22Rv1 (cell line): ENCODE results near the gene HIPK4.

ENCODE experiments used
- H3K27ac ChIP-seq: fragments of 450-650 bp; 2 replicates; pipeline ENCODE4 v1.5.1; 2017
- ZFX ChIP-seq: fragments of 450-650 bp; IDR thresholded peaks from 2 replicates; pipeline ENCODE4 v1.6.1; 2017; ENCODE audit warnings: antibody characterized with exemption, borderline replicate concordance
- TF ChIP-seq, protein P1 (sequence below): fragments of 450-650 bp; IDR thresholded peaks from 2 replicates; pipeline ENCODE4 v1.5.1; 2017; ENCODE audit warnings: mild to moderate bottlenecking

HIPK4 gene

DNA sequence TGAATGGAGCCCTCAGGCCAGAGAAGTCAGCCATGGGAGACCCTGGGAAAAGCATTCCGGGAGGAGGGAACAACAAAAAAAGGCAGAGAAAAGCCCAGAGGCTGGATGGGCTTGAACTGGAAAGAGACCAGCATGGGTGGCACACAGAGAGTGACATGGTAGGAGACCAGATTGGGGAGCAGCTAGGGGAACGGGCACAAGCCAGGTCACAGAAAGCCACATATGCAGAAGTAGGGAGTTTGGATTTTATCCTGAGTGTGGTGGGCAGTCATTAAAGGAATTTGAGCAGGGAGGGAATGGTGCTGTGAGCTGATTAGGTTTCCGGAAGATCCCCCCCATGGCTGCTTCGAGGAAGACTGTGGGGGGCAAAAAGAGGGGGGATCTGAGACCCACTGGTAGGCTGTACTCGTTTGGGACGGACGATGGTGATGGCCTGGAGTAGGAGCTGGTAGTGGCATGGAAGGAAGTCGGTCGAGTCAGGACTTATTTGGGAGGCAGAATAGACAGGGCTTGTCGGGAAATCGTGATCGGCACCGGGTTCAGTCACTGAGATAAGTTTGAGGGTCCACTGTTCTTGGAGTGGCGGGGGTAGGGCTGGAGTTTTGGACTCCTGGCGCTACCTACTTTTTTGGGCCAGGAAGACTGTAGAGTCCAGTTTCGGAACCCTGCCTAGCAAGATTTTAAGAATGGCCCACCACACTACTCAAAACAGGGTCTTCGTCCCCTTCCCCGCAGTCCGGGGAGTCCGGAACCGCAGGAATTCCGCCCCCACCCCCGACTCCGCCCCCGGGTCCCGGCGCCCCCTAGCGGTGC lies 34.9 kb upstream of the HIPK4 start:
- peak overlapping the region; percentile 99 for H3K27ac ChIP-seq
- TF ChIP-seq ZFX, result no peak
- TF ChIP-seq, protein P1, sequence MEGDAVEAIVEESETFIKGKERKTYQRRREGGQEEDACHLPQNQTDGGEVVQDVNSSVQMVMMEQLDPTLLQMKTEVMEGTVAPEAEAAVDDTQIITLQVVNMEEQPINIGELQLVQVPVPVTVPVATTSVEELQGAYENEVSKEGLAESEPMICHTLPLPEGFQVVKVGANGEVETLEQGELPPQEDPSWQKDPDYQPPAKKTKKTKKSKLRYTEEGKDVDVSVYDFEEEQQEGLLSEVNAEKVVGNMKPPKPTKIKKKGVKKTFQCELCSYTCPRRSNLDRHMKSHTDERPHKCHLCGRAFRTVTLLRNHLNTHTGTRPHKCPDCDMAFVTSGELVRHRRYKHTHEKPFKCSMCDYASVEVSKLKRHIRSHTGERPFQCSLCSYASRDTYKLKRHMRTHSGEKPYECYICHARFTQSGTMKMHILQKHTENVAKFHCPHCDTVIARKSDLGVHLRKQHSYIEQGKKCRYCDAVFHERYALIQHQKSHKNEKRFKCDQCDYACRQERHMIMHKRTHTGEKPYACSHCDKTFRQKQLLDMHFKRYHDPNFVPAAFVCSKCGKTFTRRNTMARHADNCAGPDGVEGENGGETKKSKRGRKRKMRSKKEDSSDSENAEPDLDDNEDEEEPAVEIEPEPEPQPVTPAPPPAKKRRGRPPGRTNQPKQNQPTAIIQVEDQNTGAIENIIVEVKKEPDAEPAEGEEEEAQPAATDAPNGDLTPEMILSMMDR, result no peak

DNA sequence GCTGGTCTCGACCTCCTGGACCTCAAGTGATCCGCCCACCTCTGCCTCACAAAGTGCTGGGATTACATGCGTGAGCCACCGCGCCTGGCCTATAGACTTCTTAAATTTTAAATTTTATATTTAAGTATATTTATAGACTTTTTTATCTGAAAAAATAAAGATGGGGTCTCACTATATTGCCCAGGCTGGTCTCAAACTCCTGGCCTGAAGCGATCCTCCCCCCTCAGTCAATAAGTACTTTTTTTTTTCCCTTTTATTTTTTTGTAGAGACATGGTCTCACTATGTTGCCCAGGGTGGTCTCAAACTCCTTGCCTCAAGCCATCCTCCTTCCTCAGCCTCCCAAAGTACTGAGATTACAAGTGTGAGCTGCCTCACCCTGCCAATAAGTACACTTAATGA lies 34.0 kb upstream of the HIPK4 start:
- peak overlapping the region; percentile 99 for H3K27ac ChIP-seq
- TF ChIP-seq, protein P1, result no peak
- TF ChIP-seq ZFX, result no peak

DNA sequence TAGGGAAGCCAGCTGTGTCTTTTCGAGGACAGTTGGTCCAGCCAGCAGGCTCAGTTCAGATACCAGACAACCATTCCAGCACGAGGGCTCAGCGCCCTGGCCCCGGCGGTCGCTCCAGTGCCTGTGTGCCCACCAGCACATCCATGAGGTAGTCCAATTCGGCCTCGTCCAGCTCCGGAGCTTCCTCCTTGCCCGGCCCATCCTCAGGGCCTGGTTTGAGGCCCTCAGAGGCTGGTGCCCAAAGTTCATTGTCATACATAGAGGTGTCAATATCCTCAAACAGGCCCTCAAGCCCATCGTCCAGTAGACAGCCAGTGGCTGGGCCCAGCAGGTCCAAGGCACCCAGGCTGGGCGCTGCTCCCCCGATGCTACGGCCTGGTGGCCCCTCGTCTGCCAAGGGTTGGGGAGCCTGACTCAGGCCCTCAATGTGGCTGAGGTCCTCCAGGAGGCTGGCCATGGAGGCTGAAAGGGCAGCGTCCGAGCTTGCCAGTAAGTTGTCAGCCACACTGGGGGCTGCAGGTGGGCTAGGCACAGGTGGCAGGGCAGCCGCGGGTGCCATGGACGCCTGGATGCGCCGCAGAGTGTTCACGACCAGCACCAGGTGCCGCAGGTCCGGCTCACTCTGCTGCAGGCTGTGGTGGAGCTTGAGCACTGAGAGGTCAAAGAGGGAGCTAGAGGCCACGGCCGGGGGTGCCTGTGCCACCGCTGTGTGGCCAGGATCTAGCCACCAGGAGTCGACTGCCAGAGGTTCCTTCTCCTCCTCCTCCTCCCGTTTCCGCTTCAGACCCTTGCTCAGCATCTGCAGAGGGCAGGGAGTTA lies 33.0 kb upstream of the HIPK4 start:
- TF ChIP-seq, protein P1, result no peak
- no peak for TF ChIP-seq ZFX
- peak overlapping the region; percentile 87 for H3K27ac ChIP-seq

DNA sequence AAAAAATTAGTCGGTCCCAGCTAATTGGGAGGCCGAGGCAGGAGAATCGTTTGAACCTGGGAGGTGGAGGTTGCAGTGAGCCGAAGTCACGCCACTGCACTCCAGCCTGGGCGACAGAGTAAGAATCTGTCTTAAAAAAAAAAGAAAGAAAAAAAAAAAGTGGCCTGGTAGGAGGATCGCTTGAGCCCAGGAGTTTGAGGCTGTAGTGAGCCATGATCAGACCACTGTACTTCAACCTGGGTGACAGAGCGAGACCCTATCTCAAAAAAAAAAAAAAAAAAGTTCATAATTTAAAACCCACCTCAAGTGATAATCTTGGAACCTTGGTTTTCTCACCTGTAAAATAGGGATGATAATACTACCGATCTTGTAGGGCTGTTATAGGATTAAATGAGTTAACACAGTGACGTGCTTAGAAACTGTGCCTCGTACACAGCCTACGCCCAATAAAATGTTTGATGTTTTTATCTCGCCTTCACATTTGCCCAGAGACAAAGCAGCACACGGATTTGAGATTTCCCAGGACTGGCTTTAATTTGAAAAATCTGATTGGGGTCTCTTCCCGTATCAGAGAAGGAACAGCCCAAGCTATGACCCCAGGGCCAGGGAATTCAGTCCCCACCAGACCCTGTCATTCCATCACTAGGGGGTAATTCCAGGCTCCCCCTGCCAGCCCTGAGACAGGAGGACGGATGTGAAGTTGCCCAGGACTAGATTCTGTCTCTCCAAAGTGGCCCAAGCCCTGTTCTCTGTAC lies 32.2 kb upstream of the HIPK4 start:
- TF ChIP-seq, protein P1, result no peak
- no peak for TF ChIP-seq ZFX
- peak overlapping the region; percentile 87 for H3K27ac ChIP-seq

DNA sequence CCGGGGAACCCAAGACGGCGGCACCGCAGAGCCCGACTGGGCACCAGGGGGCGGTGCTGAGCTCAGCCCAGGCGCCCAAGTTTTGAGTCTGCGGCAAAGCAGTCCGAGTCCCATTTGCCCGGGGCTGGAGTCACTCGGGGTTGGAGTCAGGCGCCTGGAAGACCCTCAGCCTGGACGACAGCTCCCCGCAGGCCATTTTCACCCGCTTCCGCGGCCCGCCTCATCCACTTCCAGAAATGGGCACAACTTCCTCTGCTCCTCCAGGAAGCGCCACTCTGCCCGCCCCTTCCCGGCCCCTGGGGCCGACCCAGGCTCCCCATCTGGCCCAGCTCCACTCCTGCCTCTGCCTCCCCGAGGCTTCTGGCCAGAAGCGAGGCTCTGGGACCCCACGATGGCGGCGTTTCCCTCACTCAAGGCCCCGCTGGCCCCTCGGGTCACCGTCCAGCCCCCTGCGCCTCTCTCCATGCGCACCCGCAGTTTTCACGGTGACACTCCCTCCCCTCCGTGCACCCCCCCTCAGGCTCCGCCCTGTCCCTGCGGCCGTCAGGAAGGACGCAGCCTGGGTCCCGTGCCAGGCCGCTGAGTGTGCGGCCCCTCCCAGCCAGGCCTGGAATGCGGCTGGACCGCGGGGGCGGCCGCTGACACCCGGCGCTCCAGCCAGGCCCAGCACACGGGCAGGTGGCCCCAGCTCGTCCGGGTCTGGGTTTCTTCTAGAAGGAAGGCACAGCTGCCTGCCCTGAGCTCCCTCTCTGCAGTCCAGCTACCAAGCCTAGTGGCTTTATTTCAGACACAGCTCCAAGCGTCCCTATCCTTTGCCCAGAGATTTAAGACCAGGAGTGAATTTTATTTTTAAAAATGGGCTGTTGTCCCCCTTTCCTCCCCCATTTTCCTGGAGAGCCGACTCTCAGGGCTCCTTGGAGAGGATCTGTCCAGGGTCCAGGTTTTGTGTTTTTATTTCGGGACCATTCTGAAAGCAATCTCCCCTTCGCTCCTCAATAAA lies 31.1 kb upstream of the HIPK4 start:
- peak overlapping the region; percentile 87 for H3K27ac ChIP-seq
- no peak for TF ChIP-seq ZFX
- TF ChIP-seq, protein P1, result peak; percentile 99

DNA sequence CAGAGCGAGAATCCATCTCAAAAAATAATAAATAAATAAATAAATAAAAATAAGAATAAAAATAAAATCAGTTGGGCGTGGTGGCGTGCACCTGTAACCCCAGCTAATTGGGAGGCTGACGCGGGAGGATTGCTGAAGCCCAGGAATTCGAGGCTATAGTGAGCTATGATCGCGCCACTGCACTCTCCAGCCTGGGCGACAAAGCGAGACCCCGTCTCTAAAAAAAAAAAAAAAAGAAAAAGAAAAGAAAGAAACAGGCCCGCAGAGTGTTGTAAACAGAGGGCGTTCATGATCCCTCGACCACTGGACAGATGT lies 30.4 kb upstream of the HIPK4 start:
- no peak for TF ChIP-seq ZFX
- TF ChIP-seq, protein P1, result no peak
- H3K27ac ChIP-seq, result peak overlapping the region; percentile 87
